HG03280 (cell line): ENCODE measurements around the gene CFAP99.

Experiments used
- ATAC-seq: cut with Tn5 transposase; IDR thresholded peaks from one replicate; pipeline ENCODE4 v1.9.1; 2021; ENCODE audit warnings: mild to moderate bottlenecking, moderate library complexity; ENCODE audit not compliant: unreplicated experiment

The CFAP99 gene

GRCh38 chr4:2445130-2445529 is 26.4 kb downstream of the CFAP99 start:
- no peak for ATAC-seq

DNA sequence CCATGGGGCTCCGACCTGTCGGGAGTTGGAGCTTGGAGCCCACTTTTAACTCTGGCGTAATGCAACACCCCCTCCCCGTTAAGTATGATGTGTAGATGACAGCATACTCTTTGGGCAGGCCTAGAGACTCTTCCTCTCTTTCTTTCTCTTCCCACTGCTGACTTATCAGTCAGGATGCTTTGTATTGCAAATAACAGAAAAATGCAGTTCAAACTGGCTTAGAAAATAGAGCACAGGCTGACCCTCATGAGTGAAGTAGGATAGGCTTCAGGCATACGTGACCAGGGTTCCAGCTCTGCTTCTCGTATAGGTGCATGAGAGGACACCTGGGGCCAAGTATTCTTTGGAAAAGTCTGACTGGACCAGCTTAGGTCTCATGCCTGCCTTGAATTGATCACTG is 26.8 kb downstream of the CFAP99 start:
- ATAC-seq, result no peak

DNA sequence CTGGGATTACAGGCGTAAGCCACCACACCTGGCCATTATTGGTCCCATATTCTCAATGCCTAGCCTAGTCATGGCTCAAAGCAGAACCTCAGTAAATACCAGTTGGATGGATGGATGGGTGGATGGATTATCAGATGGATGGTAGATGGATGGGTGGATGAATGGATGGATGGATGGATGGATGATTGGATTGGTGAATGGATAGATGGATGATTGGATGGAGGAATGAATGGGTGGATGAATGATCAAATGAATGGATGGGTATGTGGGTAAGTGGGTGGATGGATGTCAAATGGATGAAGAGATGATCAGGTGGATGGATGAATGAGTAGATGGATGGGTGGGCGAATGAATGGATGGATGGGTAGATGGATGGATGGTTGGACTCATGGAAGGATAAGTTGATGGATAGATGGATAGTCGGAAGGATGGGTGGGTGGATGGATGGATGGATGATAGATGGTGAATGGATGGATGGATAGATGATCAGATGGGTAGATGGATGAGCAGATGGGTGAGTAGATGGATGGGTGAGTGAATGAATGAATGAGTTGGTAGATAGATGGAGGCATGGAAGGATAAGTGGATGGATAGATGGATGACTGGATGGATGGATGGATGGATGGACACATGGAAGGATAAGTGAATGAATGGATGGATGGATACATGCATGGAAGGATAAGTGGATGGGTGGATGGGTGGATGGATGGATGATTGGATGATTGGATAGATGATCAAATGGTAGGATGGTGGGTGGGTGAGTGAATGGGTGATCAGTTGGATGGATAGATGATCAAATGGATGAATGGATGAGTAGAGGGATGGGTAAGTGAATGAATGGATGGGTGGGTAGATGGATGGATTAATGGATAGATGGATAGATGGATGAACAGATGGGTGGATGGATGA is 28.2 kb downstream of the CFAP99 start:
- ATAC-seq, result no peak

- ATAC-seq, result no peak
These were observed 29.8 kb downstream of the CFAP99 start for GRCh38 chr4:2448589-2448988.

DNA sequence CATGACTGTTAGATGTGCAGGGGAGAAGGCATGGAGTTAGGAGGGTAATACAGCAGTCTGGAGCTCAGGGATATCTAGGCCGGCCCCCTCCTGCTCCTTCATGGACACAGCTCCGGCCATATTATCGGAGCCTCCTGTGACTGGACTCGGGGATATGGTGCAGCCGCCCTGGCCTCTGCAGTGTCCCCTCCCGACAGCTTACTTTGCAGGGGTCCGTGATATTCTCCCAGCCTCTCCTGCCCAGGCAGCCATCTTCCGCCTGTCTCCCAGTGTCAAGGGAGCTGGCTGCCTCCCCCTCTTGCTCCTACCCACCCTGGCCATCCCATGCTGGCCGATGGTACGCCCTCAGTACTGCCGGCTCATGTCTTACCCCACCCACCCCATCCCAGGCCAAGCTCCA is 30.3 kb downstream of the CFAP99 start:
- ATAC-seq, result no peak

GRCh38 chr4:2449511-2450392 is 31.0 kb downstream of the CFAP99 start:
- no peak for ATAC-seq

- no peak for ATAC-seq
These were observed 31.8 kb downstream of the CFAP99 start for GRCh38 chr4:2450394-2451035.

- no peak for ATAC-seq
These were observed 32.3 kb downstream of the CFAP99 start for GRCh38 chr4:2451036-2451520.

DNA sequence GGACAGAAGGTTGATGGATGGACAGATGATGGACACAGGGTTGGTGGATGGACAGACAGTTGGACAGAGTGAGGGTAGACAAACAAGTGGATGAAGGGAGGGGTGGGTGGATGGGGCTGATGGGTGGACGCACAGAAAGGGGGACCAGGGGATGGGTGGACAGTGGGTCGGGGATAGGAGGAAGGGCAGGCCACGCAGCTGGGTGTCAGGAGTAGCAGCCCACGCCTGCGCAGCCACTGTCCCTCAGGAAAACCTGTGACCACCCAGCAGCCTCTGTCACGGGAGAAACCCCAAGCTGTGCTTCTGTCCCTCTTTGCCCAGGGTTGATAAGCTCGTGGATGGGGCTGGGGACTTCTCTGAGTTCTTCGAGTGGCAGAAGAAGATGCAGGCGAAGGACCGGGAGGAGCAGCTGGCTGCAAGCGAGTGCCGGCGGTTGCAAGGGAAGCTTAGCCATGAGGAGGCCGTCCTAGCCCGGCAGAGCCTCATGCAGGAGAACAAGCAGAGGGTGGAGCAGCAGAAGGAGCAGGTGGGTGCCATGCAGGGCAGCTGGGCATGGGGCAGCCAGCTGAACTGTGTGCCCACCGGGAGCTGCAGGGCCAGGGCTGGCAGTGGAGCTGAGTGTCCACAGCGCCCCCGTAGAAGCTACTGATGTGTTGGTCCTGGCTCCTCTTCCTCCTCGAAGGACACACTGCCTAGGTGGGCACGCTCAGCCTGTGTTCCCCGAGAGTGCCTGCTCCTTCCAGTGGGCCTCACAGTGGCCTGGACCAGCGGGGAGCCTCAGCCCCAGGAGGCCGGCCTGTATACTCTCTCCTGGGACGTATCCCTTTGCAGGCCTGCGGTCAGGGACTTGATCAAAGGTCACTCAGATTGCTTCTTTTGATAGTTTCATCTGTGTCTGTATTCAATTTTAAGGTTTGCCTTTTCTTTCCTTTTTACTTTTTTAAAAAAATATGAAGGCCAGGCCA is 33.3 kb downstream of the CFAP99 start:
- ATAC-seq, result no peak

DNA sequence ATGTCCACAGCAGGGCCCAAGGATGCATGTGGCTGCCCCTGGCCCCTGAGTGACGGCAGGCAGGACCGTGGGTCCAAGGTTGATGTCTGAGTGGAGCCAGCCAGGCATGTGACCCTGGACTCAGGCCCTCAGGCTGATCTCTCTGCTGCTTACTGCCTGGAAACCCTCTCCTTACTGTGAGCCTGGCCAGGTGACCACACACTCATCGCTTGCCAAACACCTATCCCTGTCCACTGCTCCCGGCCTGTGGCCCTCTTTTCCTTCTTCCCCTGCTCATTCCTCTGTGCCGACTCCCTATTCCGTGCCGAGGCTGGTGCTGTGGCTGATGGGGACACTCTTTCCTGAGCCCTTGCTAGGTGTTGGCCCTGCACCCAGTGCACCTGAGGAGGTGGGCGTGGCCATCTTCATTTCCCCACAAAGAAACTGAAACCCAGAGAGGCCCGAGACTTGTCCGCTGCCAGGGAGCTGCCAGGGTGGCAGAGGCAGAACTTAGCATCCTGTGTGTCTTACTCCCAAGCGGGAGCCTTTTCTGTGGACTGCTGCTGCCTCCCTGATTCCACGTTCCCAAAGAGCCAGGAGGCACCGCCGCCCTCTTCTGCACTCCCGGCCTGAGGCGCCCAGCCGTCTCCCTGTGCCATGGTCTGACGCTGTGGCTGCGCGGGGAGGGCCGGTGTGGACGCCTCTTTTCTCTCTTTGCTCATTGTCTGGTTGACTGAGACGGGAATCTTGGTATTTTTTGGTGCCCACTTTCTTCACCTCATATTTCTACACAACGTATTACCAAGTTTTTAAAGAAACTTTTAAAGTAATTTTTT is 38.9 kb downstream of the CFAP99 start:
- ATAC-seq, result no peak

- no peak for ATAC-seq
These were observed 40.1 kb downstream of the CFAP99 start for GRCh38 chr4:2458546-2459491.

- ATAC-seq, result no peak
These were observed 41.0 kb downstream of the CFAP99 start for GRCh38 chr4:2459589-2460349.

GRCh38 chr4:2461246-2461960 is 42.6 kb downstream of the CFAP99 start:
- no peak for ATAC-seq

GRCh38 chr4:2462218-2462991 is 43.6 kb downstream of the CFAP99 start:
- peak; percentile 82 for ATAC-seq

DNA sequence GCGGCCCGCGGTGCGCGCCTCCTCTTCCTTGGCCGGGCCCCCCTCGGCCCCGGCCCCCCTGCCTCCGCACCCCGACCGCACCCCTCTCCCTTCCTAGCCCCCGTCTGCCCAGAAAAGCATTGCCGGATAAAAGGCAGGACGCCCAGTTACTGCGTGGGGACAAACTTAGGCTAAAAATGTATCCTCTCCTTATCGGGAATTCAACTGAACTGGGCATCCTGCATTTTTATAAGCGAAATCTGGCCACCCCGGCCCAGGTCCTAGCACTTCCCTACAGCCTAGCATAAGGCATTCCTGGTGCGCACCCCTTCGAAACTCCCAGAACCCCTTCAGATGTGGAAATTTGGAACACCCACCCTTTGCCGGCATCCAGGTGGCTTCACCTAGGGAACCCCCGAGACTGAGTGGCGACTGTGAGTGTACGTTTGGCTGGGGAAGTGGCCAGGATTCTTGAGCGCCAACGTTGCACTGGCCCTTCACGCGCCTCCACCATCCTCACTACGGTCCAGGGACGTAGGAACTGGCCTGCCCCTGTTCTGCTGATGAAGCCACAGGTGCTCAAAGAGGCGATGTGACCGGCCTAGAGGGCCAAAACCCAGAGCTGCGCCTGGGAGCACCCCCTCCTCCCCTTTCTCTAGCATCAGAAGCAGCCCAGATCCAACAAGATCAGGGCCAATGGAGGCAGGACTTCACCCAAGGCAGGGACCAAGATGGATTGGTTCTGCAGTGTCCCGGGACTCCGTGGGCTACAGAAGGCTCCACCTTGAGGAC is 44.4 kb downstream of the CFAP99 start:
- no peak for ATAC-seq
